AG10803 (cell line): Measurements from ENCODE around the gene NTNG1.

Experiments
- DNase-seq: peaks from one replicate; pipeline ENCODE4 v3.0.0; 2010; ENCODE audit warnings: low read depth
- H3K4me3 ChIP-seq: 2 replicates; pipeline ENCODE4 v1.5.1; 2011; ENCODE audit warnings: mild to moderate bottlenecking, low read length, control low read depth
- CTCF ChIP-seq: conservative IDR thresholded peaks from 2 replicates; pipeline ENCODE4 v1.5.1; 2011; ENCODE audit warnings: mild to moderate bottlenecking, low read length, control low read depth, inconsistent platforms

The NTNG1 gene

GRCh38 chr1:107105914-107106313 is 34.9 kb upstream of the NTNG1 start:
- no peak for DNase-seq
- no peak for TF ChIP-seq CTCF
- H3K4me3 ChIP-seq: no peak overlapping the region

GRCh38 chr1:107110326-107110725 is 30.5 kb upstream of the NTNG1 start:
- no peak for TF ChIP-seq CTCF
- H3K4me3 ChIP-seq: no peak overlapping the region
- DNase-seq: peak; percentile 50

- no peak for TF ChIP-seq CTCF
- no peak overlapping the region for H3K4me3 ChIP-seq
- no peak for DNase-seq
Observed at GRCh38 chr1:107116306-107116790, 24.5 kb upstream of the NTNG1 start.

- H3K4me3 ChIP-seq: no peak overlapping the region
- no peak for TF ChIP-seq CTCF
- no peak for DNase-seq
Observed at GRCh38 chr1:107122225-107122624, 18.6 kb upstream of the NTNG1 start.

GRCh38 chr1:107123741-107124140 is 17.1 kb upstream of the NTNG1 start:
- no peak for TF ChIP-seq CTCF
- no peak overlapping the region for H3K4me3 ChIP-seq
- no peak for DNase-seq

- H3K4me3 ChIP-seq: no peak overlapping the region
- no peak for DNase-seq
- TF ChIP-seq CTCF: no peak
Observed at GRCh38 chr1:107124694-107125093, 16.1 kb upstream of the NTNG1 start.

GRCh38 chr1:107132195-107132594 is 8.6 kb upstream of the NTNG1 start:
- no peak for TF ChIP-seq CTCF
- DNase-seq: no peak
- no peak overlapping the region for H3K4me3 ChIP-seq
